ENCODE measurements around the gene PARD3.

Gene PARD3

DNA sequence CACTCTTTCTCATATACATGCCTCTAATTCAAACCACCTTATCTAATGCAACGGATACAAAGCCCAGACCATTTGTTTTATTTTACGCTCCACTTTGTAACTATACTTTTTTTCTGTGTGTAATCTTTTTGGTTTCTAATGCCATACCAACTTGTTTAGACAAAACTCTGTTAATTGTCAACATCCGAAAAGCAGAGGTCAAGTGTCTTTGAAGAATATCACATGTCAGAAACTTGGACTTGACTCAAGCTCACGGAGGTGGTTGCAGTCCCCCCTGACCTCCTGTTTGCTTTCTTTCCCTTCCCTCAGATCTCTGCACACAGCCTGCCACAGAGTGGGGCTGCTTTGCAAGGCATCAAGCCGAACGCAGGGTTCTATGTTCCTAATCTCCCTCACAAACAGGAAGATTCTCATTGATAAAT, 698.9 kb downstream of the PARD3 start:
- DNase-seq = peak in 4 of 56 donors; percentile 10 to 62 (median 31)

DNA sequence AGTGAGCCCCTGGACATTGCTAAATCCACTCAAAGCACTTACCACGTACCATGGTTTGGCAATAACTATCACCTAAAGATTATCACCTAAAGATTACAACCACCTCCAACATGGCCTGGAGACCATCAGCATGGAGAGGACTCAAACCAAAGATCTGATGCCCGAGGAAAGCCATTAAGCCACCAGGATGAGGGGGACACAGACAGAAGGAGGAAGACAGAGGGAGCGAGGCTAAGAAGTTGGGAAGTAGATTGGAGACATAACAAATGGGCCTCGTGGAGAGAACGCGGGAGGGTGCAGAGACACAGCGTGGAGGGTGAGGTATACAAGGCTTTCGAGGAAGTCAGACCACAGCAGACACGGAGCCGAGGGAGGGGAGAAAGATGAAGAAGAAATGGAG, 700.2 kb downstream of the PARD3 start:
- DNase-seq = no peak

DNA sequence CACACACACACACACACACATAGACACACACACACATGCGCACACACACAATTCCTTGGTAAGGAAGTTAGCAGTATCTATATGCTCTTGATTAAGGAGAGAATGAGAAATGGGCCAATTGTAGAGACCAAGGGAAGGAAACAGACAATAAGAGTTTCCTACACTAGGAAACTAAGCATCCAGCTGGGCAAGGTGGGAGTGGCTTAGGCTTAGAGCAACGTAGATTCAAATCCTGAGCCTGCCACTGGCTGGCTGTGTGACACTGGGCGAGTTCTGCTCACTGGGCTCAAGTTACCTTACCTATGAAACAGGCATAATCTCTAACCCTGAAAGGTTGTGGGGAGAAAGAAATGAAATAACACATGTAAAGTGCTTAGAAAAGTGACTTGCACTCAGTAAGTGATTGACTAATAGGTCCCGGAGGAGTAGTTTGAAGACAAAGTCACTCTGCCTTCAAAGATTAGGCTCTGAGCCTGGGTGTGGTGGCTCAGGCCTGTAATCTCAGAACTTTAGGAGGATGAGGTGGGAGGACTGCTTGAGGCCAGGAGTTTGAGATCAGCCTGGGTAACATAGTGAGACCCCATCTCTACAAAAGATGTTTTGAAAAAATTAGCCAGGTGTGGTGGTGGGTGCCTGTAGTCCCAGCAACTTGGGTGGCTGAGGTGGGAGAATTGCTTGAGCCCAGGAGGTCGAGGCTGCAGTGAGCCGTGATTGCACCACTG, 701.4 kb downstream of the PARD3 start:
- no peak for DNase-seq

DNA sequence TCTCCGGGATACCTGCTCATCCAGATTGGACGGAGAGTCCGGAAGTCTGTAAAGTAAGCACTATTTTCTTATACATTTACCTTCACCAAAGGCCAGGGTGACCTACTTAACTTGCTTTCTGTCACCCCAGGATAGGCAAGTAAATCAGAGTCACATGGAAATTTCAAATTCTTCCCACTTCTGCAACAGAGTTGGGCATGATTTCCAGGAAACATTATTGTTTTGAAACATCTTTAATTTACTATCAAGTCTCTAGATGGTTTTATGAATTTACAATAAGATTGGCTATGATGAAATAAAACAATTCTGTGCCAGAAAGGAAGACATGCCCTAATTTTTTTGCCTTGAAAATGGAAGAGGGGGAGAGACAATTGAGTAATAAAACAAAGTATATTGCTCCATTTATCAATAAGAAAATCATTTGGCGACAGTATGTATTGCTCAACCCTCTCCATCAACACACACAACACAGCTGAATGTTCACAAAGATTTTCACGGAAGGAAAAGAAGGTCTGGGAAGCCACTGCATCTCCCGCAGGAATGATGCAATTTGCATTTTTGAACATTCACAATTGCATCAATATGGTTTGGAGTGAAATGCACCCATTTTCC, 702.8 kb downstream of the PARD3 start:
- no peak for DNase-seq

DNA sequence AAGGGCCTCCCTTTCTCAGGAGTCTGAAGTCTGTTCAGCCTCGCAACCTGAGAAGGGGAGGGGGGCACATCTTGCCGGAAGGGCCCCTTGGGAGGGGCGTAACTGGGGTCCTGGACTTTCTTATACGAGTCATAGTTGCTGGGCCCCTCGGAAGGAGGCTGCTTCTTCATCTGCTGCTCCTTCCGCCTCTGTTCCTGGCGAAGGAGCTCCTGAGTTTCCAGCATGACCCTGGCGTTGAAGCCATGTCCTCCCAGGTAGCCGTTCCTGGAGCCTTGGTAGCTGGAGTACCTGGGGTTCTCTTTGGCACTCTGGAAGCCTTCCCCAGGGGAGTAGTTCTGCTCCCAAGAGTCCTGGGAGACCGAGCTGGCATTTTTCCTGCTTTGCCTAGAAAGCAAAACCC, 703.9 kb downstream of the PARD3 start:
- no peak for DNase-seq

DNA sequence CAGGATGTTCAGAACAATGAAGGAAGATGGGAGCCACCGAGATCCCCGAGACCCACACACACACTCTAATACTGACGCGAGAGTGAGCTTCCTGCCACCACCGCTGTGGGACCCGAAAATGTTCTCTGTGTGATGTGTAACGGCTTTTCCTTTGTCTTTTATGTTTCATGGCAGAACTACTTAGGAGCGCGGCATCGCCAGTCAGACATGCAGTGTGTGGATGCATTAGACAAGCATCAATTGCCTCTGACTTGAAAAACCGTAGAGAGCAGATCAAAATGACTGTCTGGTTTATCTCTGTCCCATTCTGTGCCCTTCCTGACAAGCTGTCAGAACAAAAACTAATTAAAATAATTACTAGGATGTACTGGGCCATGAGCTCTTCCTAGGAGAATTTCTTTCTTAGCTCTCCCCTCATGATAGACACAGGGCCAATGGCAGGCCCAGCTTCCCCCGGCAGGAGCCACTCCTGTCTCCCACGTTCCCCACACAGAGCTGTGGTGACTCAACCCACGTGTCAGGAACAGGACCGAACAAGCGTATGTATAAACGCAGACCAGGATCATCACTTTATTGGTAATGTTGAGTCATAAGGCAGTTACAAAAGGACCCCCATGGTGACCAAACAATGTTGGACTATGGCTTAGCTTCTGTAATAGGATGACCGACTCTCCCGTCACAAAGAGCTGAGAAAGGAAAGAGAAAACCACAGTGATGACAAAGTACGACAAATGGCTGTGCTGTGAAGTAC, 705.0 kb downstream of the PARD3 start:
- no peak for DNase-seq

DNA sequence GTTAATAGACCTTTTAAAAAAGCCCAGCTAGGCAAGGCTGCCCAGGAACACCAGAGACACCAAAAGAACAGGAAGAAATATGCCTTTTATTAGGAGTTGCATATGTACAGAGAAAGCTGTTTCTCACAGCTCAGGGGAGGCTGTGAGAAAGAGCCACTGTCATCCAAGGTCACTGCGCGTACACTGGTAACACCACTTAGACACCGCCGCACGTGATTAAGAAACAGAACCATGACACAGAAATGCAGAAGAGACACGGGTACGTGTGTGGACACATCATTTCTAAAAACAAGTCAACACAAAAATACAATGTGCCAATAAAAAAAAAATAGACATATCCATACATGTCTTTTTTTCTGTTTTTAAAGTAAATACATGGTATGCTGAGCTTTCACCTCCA, 705.6 kb downstream of the PARD3 start:
- no peak for DNase-seq

DNA sequence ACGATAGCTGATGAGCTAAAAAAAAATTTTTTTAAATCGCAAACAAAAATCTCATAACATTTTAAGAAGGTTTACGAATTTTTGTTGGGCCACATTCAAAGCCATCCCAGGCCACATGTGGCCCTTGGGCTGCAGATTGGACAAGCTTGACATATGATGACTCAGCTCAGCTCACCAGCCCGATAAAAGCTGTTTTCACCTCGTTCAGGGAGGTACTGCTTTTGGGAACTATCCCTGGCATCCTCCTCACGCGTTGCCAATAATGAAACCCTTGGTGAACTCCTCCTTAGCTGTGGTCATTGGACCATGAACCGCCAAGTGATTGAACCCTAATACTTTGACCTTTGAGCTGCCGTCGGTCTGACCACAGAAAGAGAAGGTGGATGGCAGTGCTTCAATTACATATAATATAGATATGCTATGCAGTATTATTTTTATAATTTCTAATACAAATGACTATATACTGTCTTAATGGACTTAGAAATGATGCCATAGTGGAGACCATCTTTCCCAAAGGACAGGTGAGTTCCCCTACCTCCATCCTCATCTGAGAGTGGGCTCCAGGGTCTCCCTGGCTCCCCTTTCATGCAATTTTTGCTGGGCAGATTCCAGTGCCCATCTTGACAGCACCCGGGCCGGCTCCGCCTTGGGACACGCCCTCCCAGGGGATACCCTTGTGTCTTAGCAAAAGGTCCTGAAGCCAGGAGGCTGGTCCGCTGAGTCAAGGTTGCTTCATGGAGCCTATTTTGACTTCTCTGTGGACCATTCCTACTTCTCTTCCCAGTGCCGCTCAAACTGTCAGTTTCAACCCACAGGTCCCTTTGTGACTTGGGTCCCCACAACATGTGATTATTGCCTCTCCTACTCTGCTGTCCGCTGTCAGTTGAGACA, 707.2 kb downstream of the PARD3 start:
- DNase-seq = no peak

DNA sequence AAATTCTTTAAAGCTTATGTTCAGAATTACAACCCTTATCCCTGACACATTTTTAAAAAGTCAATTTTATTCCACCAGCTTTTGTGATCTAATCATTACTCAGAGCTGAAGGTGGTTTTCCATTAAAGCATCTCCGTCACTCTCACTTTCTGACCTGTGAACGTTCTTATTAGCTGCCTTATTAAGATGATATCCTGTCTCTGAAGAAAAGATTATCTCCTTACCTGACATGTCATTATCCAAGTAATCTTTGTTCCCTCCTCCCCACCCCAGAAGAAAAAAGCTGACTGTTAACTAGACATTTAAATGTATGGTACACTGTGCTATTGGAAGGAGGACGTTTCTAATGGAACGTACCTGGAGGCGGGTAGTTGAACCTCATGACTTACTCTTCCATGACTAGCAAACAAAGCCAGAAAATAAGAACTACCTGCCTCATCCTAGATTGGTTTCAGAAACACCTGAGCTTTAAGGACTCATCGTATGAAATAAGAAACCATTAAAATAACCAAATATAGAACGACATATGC, 708.7 kb downstream of the PARD3 start:
- no peak for DNase-seq

DNA sequence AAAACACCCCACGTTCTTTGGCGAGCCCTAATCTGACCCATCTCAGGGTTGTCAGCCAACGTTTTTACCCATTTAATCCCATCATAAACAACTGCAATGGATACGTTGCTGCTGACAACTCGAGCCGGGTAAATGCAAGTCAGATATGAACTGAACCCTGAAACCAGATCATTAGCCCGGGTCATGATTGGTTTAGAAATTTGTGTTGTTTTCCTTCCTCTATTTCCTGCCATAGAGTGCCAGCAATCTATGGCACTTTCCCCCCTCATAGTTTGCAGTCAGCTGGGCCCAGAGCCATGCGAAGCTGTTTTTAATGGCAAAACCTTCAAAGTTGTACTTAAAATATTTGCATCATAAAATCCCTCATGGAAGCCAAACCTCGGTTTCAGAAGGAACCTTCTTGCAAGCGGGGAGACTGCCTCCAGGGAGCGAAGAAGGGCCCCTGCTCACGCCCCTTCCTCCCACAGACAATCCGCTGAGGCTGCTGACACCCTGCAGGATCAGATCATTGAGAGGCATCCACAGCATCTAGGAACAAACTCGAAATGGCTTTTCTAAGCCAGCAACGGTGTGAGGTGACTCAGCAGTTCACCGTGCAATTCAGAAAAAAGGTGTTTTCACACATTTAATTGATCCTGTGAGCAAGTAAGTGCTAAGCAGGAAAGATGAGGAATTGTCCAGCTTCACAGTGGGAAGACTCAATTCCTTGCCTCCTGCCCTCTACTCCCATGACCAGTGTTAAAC, 710.1 kb downstream of the PARD3 start:
- DNase-seq = peak in 1 of 56 donors; percentile 22

DNA sequence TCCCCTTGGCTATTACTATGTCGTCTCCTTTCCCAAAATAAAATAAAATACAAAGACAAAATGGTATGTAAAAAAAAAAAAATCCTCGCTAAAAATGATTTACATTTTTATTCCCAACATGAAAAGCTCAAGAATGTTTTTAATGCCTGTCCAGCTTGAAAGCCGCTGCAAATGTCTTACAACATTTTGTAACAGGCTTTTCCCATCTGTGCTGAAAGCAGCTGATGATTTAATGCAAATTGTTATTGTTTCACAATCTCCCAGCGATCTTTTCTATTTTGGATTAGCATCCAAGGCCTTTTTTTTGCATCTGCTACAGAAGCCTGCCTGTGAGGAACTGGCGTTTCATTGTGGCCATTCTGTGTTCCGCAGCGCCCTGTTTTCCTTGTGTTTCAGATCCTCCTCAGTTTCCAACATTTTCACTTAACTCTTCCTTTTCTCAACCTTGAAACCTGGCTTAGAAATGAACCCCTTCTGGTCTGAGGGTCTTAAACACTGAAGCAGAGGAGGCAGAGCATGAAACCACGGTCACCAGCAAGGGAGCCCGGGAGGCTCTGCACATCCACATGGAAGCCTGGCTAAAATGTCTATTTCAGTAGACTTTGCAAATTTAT, 712.1 kb downstream of the PARD3 start:
- no peak for DNase-seq

DNA sequence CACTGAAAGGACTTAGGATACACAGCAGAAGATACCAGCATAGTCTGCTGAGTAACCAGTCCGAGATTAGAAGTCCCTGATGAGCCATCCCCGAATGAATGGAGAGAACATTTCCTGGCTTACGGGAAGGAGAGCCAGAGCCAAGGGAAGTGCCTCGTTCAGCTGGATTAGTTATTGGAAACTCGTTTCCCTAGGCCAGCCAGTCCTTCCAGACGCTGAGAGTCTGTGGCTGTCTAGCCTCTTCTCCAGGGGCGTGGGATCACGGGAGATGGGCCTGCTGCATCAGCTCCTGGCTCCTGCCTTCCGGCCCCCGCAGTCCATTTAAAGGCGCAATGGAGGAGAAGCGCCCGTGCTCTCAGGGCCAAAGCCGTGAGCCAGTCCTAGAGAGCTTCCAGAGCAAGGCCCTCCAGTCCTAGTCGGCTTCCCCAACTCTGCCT, 712.8 kb downstream of the PARD3 start:
- peak in 2 of 56 donors; percentile 6 to 13 for DNase-seq

DNA sequence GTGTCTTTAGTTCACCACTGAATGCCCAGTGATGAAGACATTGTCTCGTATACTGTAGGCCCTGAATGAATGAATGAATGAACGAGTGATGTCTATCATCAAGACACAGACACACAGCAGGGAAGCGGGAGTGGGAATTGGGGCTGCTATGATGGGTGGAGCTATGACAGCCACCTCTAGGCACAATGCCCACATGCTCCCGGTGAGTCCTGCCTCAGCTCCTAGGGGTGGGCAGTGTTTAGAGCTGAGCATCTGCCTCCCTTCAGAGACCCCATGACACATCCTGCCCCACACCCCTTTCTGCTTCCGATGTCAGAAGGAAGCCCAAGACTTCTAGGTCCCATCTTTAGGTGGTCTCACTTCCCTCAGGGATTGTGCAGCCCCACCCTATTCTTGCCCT, 714.1 kb downstream of the PARD3 start:
- no peak for DNase-seq

DNA sequence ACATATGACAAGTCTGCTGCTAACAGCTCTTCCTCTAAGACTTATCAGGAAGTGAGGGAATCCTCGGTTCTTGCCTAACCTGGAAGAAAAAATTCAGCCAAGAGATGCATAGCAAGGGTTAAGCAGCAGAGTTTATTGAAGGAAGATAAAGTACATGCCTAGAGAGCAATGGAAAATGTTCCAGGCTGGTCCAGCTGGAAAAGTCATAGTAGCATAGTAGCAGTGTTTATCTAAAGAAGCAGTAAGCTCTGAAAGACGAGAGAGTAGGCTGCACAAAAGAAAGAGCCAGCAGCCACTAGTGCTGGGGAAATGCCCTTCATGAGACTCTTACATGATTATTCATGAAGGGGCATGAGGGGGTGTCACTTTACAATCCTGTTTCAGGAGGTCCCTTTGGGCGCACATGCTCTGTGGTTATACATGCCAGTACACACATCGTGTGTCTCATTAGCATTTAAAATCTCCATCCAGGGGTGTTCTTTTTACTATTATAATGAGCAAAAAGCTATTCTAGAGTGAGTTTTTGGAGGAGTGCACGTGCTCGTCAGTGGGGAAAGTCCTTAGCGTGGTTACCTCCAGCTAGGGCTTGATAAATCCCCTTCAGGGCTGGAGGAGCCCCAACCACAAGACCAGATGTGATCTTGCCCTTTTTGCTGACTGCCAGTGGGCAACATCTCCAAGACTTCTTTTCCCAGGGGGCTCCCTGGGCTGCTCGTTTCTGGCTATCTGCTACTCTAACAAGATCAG, 716.1 kb downstream of the PARD3 start:
- DNase-seq = no peak

DNA sequence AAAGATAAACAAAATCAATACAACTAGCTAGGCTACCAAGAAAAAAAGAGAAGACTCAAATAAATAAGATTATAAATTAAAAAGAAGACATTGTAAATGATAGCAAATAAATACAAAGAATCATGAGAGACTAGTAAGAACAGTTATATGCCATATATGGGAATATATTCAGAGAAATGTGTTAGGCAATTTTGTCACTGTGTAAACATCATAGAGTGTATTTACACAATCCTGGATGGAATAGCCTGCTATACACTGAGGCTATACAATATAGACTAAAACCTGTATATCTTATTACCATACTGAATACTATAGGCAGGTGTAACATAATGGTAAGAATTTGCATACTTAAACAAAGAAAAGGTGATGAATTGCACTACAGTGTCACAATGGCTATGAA, 717.4 kb downstream of the PARD3 start:
- no peak for DNase-seq

DNA sequence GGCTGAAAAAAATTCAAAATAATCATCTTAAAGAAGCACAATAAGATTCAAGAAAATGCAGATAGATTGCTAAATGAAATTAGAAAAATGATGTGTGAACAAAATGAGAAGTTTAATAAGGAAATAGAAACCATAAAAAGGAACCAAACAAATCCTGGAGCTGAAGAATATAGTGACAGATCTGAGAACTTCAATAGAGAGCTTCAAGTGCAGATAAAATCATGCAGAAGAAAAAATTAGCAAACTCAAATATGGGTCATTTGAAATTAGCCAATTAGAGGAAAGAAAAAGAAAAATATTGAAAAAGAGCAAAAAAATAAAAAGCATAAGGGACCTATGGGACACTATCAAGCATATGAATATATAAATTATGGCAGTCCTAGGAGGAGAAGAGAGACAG, 720.1 kb downstream of the PARD3 start:
- DNase-seq = no peak

DNA sequence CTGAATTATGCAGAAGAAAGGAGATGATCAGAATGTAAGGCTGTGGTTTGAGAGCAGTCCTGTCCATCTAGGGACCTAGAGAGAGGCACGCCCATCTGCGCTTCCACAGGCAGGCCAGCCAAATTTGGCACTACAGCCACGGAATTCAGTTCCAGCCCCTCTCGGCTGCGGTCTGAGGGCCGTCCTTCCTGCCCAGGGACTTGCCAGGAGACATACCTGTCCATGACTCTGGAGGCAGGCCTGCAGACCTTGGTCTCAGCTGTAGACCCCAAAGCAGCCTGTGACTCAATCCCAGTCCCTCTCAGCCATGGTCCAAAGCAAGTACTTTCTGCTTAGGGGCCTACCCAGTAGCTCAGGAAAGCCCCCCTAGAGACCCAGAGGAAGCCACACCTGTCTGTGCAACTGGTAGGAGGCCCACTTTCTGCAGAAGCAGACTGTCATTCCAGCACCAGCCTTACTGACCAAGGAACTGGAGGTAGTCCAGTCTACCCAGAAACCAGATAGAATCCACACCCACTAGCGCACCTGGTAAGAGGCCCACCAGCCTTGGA, 720.9 kb downstream of the PARD3 start:
- no peak for DNase-seq

DNA sequence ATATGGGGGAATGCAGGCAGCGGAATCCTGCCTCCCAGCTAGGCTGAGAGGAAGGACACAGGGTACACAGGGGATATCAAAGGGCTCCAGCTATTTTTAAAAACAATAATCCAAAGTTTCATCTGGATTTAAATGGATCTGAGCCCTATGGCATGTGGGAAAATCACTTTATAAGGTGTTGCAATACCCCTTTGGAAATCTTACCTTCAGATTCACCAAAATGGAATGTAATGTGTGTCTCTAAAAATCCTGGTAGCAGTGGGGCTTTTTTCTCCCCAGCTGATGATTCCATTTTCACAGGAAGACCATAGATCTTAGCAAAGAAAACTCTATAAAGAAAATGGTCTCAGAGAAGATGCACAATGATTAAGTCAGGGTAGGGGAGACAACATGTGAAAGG, 722.2 kb downstream of the PARD3 start:
- no peak for DNase-seq

DNA sequence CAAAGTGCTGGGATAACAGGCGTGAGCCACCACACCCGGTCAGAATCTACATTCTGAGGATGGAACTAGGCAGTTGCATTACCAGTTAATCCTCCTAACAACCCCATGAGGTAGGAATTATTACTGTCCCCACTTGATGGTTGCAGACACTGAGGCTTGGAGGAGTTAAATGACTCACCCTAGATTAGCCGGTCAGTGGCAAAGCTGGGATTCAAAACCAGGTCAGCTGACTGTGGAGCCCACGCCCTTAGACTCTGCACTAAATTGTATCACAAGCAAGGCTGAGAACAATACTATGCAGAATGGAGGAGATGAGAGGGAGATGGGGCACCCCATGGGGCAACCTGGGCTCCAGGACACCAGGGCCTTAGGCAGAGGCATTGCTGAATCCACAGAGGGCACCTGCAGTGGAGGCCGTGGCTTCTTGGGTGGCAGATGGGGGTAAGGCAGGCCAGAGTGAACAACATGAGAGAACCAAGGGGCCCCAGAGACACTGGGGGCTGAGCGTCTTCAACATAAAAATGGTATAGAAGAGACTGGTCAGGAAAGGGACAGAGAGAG, 723.4 kb downstream of the PARD3 start:
- DNase-seq = no peak

Measured in amygdala (tissue), 56 donors.